Fibroblast of pulmonary artery (primary cell): ENCODE data around the gene GTF2I.
"Not testable (repeated sequence)": the region's sequence is repeated elsewhere in the genome, so short reads cannot be mapped to it uniquely, and the experiment has no call there.

Experiments used
- DNase-seq: peaks from one replicate; pipeline ENCODE4 v3.0.0-alpha.2; 2010; ENCODE audit warnings: low read depth
- H3K4me3 ChIP-seq: replicated peaks from 2 replicates; pipeline ENCODE4 v1.5.1; 2011; ENCODE audit warnings: low read depth, mild to moderate bottlenecking, control low read depth, low read length, moderate library complexity
- TF ChIP-seq, protein P1 (sequence below): IDR thresholded peaks from 2 replicates; pipeline ENCODE4 v1.5.1; 2011; ENCODE audit warnings: mild to moderate bottlenecking, control low read depth, low read length, inconsistent platforms; ENCODE audit errors: missing control alignments

Gene GTF2I

DNA sequence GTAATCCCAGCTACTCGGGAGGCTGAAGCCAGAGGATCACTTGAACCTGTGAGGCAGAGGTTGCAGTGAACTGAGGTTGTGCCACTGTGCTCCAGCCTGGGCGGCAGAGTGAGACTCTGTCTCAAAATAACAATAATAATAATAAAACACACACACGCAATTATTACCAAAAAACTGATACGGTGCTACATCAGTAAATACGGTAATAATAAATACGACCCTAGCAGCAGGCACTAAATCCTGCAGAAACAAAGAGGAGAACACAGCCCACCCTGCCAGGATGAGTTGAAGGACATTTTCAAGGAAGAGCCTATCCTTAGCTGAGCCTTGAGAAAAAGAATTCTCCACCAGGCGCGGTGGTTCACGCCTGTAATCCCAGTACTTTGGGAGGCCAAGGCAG, 34.4 kb upstream of the GTF2I start:
- H3K4me3 ChIP-seq: no peak overlapping the region
- no peak for DNase-seq
- TF ChIP-seq, protein P1, sequence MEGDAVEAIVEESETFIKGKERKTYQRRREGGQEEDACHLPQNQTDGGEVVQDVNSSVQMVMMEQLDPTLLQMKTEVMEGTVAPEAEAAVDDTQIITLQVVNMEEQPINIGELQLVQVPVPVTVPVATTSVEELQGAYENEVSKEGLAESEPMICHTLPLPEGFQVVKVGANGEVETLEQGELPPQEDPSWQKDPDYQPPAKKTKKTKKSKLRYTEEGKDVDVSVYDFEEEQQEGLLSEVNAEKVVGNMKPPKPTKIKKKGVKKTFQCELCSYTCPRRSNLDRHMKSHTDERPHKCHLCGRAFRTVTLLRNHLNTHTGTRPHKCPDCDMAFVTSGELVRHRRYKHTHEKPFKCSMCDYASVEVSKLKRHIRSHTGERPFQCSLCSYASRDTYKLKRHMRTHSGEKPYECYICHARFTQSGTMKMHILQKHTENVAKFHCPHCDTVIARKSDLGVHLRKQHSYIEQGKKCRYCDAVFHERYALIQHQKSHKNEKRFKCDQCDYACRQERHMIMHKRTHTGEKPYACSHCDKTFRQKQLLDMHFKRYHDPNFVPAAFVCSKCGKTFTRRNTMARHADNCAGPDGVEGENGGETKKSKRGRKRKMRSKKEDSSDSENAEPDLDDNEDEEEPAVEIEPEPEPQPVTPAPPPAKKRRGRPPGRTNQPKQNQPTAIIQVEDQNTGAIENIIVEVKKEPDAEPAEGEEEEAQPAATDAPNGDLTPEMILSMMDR: no peak

DNA sequence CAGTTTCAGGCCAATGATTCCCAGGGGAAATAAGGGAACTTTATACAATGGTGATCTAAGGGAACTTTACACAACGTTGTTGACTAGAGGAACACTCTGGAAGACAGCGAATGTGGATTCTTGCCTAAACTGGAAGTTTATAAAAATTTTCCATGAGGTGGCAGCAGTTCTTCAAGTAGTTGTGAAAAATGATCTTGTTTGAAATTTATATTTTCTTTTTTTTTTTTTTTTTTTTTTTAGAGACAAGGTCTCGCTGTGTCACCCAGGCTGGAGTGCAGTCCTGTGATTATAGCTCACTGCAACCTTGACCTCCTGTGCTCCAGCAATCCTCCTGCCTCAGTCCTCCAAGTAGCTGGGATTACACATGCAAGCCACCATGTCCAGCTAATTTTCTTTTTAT, 32.1 kb upstream of the GTF2I start:
- TF ChIP-seq, protein P1: peak; percentile 31
- H3K4me3 ChIP-seq: no peak overlapping the region
- peak; percentile 78 for DNase-seq

DNA sequence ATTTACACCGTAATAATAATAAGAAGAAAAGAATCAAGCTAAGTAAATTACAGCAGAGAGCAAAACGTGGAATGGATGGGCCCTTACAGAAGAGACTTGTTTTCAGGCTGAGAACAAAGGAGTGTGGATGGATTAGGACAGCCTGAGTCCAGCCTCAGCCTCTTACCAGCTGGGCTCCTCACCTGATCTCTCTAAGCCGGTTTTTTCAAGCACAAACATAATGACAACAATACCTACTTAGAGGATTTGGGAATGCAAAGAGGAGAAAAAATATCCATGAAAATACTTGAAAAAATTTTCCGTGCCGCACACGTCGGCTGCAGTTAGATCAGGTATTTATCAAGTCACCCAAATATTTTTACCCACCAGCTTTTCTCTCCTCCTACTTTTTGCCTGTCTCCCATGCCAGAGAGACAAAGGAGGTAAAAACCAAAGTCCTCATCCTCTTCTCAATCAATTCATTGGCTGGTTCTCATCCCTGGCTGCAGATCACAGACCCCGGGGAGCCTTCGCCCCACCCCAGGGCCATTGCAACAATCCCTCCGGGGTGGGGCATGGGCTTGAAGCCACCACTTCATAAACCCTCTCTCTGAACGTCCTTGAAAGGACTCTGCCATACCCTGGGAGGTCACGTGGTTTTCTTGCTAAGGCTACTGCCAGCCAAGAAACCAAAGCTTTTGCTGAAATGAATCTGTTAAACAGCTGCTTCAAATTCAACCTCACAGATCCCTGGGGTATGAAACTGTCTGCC, 29.7 kb upstream of the GTF2I start:
- DNase-seq: peak; percentile 41
- H3K4me3 ChIP-seq: no peak overlapping the region

DNA sequence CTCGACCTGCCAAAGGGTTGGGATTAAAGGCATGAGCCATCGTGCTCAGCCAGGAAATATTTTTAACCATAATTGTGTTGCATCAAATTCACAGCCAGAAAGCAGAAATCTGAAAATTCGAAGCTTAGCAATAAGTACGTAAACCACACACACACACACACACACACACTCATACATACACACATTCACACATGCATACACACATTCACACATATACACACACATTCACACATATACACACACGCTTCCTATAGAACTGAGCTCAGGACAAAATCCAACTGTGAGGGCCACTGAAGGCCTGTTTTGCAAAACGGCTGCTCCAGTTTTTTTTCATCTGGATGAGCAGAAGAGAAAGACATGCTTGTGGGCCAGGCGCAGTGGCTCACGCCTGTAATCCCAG, 25.0 kb upstream of the GTF2I start:
- TF ChIP-seq, protein P1: no peak
- no peak for DNase-seq
- no peak overlapping the region for H3K4me3 ChIP-seq

More for the DNA sequence above, 29.7 kb upstream of the GTF2I start:
- TF ChIP-seq, protein P1: no peak

DNA sequence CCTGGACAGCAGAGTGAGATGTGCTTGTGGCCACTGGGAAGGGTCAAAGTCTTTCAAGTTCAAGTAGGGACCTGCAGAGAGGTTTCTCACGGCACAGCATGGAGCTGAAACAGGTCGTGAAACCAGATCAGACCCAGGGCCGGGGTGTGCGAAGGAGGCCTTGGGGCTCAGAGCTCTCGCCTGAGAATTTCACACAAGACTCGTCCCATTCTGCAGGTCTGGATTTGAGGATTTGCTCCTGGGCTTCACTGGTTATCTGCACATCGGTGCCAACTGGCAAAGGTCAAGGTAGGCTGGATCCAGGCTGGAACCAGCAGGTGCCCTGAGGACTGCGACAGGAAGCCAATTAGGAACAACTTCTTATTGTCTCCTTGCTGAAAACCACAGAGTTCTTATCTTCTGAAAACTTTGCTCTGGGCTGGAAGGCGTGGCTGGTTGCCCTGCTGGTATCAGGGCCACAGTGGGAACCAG, 24.0 kb upstream of the GTF2I start:
- TF ChIP-seq, protein P1: no peak
- H3K4me3 ChIP-seq: no peak overlapping the region
- DNase-seq: no peak

DNA sequence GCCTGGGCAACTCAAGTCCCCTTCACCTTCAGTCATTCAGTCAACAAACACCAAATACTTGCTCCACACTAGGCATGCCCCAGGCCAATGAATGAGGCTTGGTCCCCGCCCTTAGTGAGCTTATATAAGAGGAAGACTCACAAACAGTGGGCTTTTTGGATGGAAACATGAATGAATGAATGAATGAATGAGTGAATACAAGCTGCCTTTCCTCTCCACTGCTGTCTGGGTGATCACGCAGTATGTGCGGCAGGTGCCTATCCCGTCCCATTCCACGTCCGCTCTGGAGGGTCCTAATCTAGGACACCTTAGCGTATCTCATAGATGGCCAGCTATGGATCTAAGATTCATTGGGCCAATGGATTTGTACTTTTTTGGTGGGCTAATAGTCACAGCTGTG, 19.8 kb upstream of the GTF2I start:
- H3K4me3 ChIP-seq: no peak overlapping the region
- TF ChIP-seq, protein P1: no peak
- no peak for DNase-seq

DNA sequence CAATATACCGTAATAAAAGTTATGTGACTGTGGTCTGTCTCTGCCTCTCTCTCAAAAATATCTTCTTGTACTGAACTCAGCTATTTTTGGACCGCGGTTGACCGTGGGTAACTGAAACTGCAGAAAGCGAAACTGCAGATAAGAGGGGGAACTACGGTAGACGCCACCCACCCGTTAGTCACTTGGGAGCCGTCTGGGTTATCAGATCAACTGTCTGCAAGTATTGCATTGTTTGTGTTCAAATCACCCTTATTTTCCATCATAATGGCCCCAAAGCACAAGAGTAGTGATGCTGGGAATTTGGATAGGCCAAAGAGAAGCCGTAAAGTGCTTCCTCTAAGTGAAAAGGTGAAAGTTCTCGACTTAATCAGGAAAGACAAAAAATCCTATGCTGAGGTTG, 7.5 kb upstream of the GTF2I start:
- H3K4me3 ChIP-seq: peak overlapping the region; percentile 43
- peak; percentile 60 for DNase-seq

DNA sequence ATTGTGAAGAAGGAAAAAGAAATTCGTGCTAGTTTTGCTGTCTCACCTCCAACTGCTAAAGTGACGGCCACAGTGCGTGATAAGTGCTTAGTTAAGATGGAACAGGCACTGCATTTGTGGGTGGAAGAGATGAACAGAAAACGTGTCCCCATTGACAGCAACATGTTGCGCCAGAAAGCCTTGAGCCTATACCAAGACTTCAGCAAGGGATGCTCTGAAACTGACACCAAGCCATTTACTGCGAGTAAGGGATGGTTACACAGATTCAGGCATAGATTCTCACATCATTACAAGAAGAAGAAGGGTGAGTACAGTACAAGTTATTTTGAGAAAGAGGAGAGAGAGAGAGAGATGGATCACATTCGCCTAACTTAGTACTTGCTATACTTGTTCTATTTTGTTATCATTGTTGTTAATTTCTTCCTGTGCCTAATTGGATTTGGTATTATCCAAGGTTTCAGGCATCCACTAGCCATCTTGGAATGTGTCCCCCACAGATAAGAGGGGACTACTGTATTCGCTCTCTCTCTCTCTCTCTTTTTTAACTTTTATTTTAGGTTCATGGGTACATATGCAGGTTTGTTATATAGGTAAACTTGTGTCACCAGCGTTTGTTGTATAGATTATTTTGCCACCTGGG, 6.9 kb upstream of the GTF2I start:
- DNase-seq, H3K4me3 ChIP-seq: not testable (repeated sequence)

DNA sequence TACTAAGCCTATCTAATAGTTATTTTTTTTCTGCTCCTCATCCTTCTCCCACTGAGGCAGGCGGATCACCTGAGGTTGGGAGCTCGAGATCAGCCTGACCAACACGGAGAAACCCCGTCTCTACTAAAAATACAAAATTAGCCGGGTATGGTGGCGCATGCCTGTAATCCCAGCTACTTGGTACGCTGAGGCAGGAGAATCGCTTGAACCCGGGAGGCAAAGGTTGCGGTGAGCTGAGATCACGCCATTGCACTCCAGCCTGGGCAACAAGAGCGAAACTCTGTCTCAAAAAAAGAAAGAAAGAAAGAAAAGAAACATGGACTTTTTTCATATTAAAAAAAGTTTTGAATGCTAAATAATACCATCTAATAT, 6.4 kb upstream of the GTF2I start:
- not testable (repeated sequence) for DNase-seq, H3K4me3 ChIP-seq
